SHP77 (cell line): ENCODE measurements around the gene ZNF354C.
A peak's percentile ranks its signal among the peaks of the same experiment; 100 is the strongest.
"Not testable (repeated sequence)": the region's sequence is repeated elsewhere in the genome, so short reads cannot be mapped to it uniquely, and the experiment has no call there.

Source experiments
- DNase-seq, 2 experiments: peaks; one replicate each; lab custom pipeline; 2025; lab: John Stamatoyannopoulos, UW

Gene ZNF354C

GRCh38 chr5:179060116-179061008, at the start of gene ZNF354C:
TSS of gene ZNF354C (plus strand) at chr5:179060373. CDS start at chr5:179062069, 1,696 bp downstream.
- no peak for DNase-seq

GRCh38 chr5:179023528-179024189, 36.5 kb upstream of the ZNF354C start, which contains the start of gene ZNF879:
TSS of gene ZNF879 (plus strand) at chr5:179023804. CDS start at chr5:179025005, 1,201 bp downstream.
- DNase-seq, result peak; percentile 81 to 85

GRCh38 chr5:179033004-179033580, 27.1 kb upstream of the ZNF354C start:
- no peak for DNase-seq

GRCh38 chr5:179044765-179045164, 15.4 kb upstream of the ZNF354C start:
- DNase-seq, result no peak

GRCh38 chr5:179051784-179052183, 8.4 kb upstream of the ZNF354C start:
- DNase-seq, result no peak

GRCh38 chr5:179054036-179054785, 6.0 kb upstream of the ZNF354C start:
- DNase-seq, result no peak

- no peak for DNase-seq
These were observed 5.3 kb upstream of the ZNF354C start for GRCh38 chr5:179054876-179055275.

GRCh38 chr5:179055436-179055835, 4.7 kb upstream of the ZNF354C start:
- DNase-seq, result no peak

GRCh38 chr5:179055841-179056240, 4.3 kb upstream of the ZNF354C start:
- no peak for DNase-seq

GRCh38 chr5:179061025-179061424, 852 bp downstream of the ZNF354C start:
- DNase-seq, result no peak

GRCh38 chr5:179065703-179066102, 5.5 kb downstream of the ZNF354C start:
- DNase-seq, result no peak

- no peak for DNase-seq
These were observed 19.2 kb downstream of the ZNF354C start for GRCh38 chr5:179079165-179079987.

- DNase-seq, result no peak
These were observed 20.6 kb downstream of the ZNF354C start for GRCh38 chr5:179080724-179081123.

GRCh38 chr5:179089502-179089901, 29.3 kb downstream of the ZNF354C start:
- DNase-seq, result no peak

- DNase-seq, result not testable (repeated sequence)
These were observed 41.1 kb downstream of the ZNF354C start for GRCh38 chr5:179101282-179101681.

- no peak for DNase-seq
These were observed 50.4 kb downstream of the ZNF354C start for GRCh38 chr5:179110528-179110927.

GRCh38 chr5:179111267-179112207, 51.4 kb downstream of the ZNF354C start:
- DNase-seq, result no peak

- DNase-seq, result no peak
These were observed 52.4 kb downstream of the ZNF354C start for GRCh38 chr5:179112469-179113142.

- DNase-seq, result no peak
These were observed 53.0 kb downstream of the ZNF354C start for GRCh38 chr5:179113143-179113530.
